ENCODE data around the gene KAT8.

DNA sequence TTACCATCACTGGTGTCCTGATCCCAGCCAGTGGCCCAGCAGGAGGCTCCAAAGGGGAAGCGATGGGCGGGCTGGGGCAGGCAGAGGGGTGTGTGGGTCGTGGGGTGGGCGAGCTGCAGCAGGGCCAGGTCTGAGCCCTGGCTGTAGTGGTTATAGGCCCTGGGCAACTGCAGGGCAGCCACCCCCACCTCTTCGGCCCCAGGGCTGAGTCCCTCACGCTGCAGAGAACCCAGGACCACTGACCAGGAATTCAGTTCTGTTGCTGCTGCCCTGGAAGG lies 30.9 kb upstream of the KAT8 start:
- TF ChIP-seq POLR2A (IDR thresholded peaks at IDR 0.05; ENCODE audit: low read depth, low read length) (no peak), SPI1 (IDR thresholded peaks at IDR 0.05; ENCODE audit: low read depth, low read length) (no peak), POLR2AphosphoS5 (IDR thresholded peaks at IDR 0.05; ENCODE audit: low read depth, low read length) (no peak), PAX5 (IDR thresholded peaks at IDR 0.05; ENCODE audit: insufficient read depth, low read length, severe bottlenecking) (no peak), TAF1 (IDR thresholded peaks at IDR 0.05; ENCODE audit: low read depth, low read length) (no peak)

All from GM12891 (cell line).